Body of pancreas (tissue), 4 donors: ENCODE measurements around the gene PHACTR3.

Source experiments
- POLR2A ChIP-seq, 3 donors: fragments of 450-650 bp; IDR thresholded peaks; one replicate each; pipeline ENCODE4 v1.6.1; 2016; ENCODE audit warnings: antibody characterized with exemption in 3 of 3, mild to moderate bottlenecking in 2 of 3
- TF ChIP-seq, protein P1 (sequence below), 7 experiments: fragments of 450-650 bp in 4 of 7; fragments of 200-600 bp in 3 of 7; sonication (generic) in 3 of 7; IDR thresholded peaks; one replicate each; pipeline ENCODE4 v1.5.1; 2016 to 2019; ENCODE audit warnings: antibody characterized with exemption in 7 of 7

DNA sequence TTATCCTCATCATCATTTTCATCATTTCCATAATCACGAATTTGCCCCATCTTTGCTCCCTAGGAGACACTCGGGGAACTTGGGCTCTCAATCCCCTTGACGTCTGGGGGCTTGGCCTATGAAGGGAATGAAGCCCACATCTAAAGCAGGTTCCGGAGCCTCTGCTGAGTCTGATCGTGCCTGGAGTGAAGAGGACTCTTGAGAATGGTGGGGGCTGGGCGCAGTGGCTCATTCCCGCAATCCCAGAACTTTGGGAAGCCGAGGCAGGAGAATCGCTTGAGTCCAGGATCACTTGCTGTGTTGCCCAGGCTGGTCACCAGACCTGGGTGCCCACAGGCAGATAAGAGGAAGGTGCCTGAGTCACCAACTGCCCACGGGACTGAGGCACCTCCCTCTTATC, 214.6 kb downstream of the PHACTR3 start:
- TF ChIP-seq, protein P1, sequence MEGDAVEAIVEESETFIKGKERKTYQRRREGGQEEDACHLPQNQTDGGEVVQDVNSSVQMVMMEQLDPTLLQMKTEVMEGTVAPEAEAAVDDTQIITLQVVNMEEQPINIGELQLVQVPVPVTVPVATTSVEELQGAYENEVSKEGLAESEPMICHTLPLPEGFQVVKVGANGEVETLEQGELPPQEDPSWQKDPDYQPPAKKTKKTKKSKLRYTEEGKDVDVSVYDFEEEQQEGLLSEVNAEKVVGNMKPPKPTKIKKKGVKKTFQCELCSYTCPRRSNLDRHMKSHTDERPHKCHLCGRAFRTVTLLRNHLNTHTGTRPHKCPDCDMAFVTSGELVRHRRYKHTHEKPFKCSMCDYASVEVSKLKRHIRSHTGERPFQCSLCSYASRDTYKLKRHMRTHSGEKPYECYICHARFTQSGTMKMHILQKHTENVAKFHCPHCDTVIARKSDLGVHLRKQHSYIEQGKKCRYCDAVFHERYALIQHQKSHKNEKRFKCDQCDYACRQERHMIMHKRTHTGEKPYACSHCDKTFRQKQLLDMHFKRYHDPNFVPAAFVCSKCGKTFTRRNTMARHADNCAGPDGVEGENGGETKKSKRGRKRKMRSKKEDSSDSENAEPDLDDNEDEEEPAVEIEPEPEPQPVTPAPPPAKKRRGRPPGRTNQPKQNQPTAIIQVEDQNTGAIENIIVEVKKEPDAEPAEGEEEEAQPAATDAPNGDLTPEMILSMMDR (IDR thresholded peaks at IDR 0.05): no peak
- TF ChIP-seq POLR2A (IDR thresholded peaks at IDR 0.05): no peak
